Measurements from ENCODE around the gene TTC23.

TTC23 gene

GRCh38 chr15:99163271-99164062 is 85.9 kb downstream of the TTC23 start:
- DNase-seq, result peak; percentile 3

- DNase-seq, result no peak
Measured at GRCh38 chr15:99158626-99159412, 90.6 kb downstream of the TTC23 start.

GRCh38 chr15:99157456-99157855 is 91.9 kb downstream of the TTC23 start:
- DNase-seq, result no peak

- DNase-seq, result no peak
Measured at GRCh38 chr15:99155961-99156443, 93.4 kb downstream of the TTC23 start.

- no peak for DNase-seq
Measured at GRCh38 chr15:99154271-99154670, 95.1 kb downstream of the TTC23 start.

GRCh38 chr15:99153026-99153535 is 96.3 kb downstream of the TTC23 start:
- DNase-seq, result no peak

- no peak for DNase-seq
Measured at GRCh38 chr15:99151156-99151555, 98.2 kb downstream of the TTC23 start.

GRCh38 chr15:99149366-99149765 is 100.0 kb downstream of the TTC23 start:
- no peak for DNase-seq

GRCh38 chr15:99148851-99149276 is 100.5 kb downstream of the TTC23 start:
- DNase-seq, result no peak

- no peak for DNase-seq
Measured at GRCh38 chr15:99146661-99147060, 102.7 kb downstream of the TTC23 start.

- DNase-seq, result no peak
Measured at GRCh38 chr15:99145778-99146177, 103.6 kb downstream of the TTC23 start.

- DNase-seq, result no peak
Measured at GRCh38 chr15:99145005-99145404, 104.4 kb downstream of the TTC23 start.

GRCh38 chr15:99143655-99144610 is 105.4 kb downstream of the TTC23 start:
- no peak for DNase-seq

GRCh38 chr15:99143242-99143641 is 106.1 kb downstream of the TTC23 start:
- DNase-seq, result no peak

- no peak for DNase-seq
Measured at GRCh38 chr15:99142562-99142961, 106.8 kb downstream of the TTC23 start.

- no peak for DNase-seq
Measured at GRCh38 chr15:99141943-99142342, 107.4 kb downstream of the TTC23 start.

GRCh38 chr15:99140590-99140989 is 108.8 kb downstream of the TTC23 start:
- no peak for DNase-seq

- no peak for DNase-seq
Measured at GRCh38 chr15:99139276-99139675, 110.1 kb downstream of the TTC23 start.

- DNase-seq, result no peak
Measured at GRCh38 chr15:99138491-99138982, 110.8 kb downstream of the TTC23 start.

- no peak for DNase-seq
Measured at GRCh38 chr15:99137877-99138276, 111.5 kb downstream of the TTC23 start.

GRCh38 chr15:99137111-99137546 is 112.3 kb downstream of the TTC23 start:
- no peak for DNase-seq

GRCh38 chr15:99135194-99135593 is 114.2 kb downstream of the TTC23 start:
- no peak for DNase-seq

Data from CD4-positive, alpha-beta T cell treated with Interleukin-10 for 1 hour (primary cell).